ENCODE data around the gene MSRB2.

- TF ChIP-seq CHD4 (IDR thresholded peaks at IDR 0.05; ENCODE audit: borderline replicate concordance): no peak
- no peak for TF ChIP-seq POLR2A (IDR thresholded peaks at IDR 0.05; ENCODE audit: low read length)
- no peak for TF ChIP-seq MAFK (IDR thresholded peaks at IDR 0.05; ENCODE audit: partially characterized antibody)
- no peak for TF ChIP-seq CTCF (IDR thresholded peaks at IDR 0.05)
- no peak for TF ChIP-seq SREBF2 (IDR thresholded peaks at IDR 0.05)
- no peak for TF ChIP-seq RAD21 (conservative IDR thresholded peaks at IDR 0.05 in 1 of 2, IDR thresholded peaks at IDR 0.05 in 1 of 2)
Observed at GRCh38 chr10:23114228-23114850, 19.0 kb downstream of the MSRB2 start.

Data from A549 (cell line).